SJSA1 (cell line): ENCODE data around the gene KRTAP17-1. TPM values are rescaled to one million over a fixed set of nuclear protein-coding genes. Genes with fewer than 3 reads are reported as not detected.
"Not testable (repeated sequence)": the region's sequence is repeated elsewhere in the genome, so short reads cannot be mapped to it uniquely, and the experiment has no call there.

Experiments used
- DNase-seq, 2 experiments: peaks; one replicate each; pipeline ENCODE4 v3.0.0-alpha.2; 2015 to 2020; ENCODE audit warnings: low spot score in 2 of 2, low read depth in 1 of 2
- H3K27ac ChIP-seq: fragments of 250-450 bp; sonication (Bioruptor Pico); 2 replicates; pipeline ENCODE4 v1.5.1; 2020; ENCODE audit warnings: mild to moderate bottlenecking, moderate library complexity
- H3K27me3 ChIP-seq: fragments of 250-450 bp; sonication (Bioruptor Pico); replicated peaks from 2 replicates; pipeline ENCODE4 v1.5.1; 2020; ENCODE audit warnings: mild to moderate bottlenecking, moderate library complexity
- H3K36me3 ChIP-seq: fragments of 250-450 bp; sonication (Bioruptor Pico); 2 replicates; pipeline ENCODE4 v1.5.1; 2020; ENCODE audit warnings: mild to moderate bottlenecking
- H3K4me1 ChIP-seq: fragments of 250-450 bp; sonication (Bioruptor Pico); replicated peaks from 2 replicates; pipeline ENCODE4 v1.6.1; 2021; ENCODE audit warnings: mild to moderate bottlenecking
- H3K4me3 ChIP-seq: fragments of 250-450 bp; sonication (Bioruptor Pico); 2 replicates; pipeline ENCODE4 v1.5.1; 2020; ENCODE audit warnings: mild to moderate bottlenecking
- H3K9me3 ChIP-seq: fragments of 250-450 bp; sonication (Bioruptor Pico); replicated peaks from 2 replicates; pipeline ENCODE4 v1.5.1; 2020; ENCODE audit warnings: mild to moderate bottlenecking
- total RNA-seq: library from RNA; depleted of rRNA; stranded (reverse); fragments of >200 nt; shearing (Covaris generic); gene quantifications from 2 replicates; pipeline ENCODE4 v1.2.3, GENCODE V29; 2014

KRTAP17-1 gene
- total RNA-seq, 1 experiment from 2014 or later: not detected

- DNase-seq: no peak
- Histone ChIP-seq H3K27ac (no peak overlapping the region), H3K9me3 (no peaks in the 10 kb centered on the region), H3K4me1 (peaks cover 9% of the 10 kb centered on the region; the same call in 1 of the 2 replicates), H3K36me3 (no peaks in the 10 kb centered on the region), H3K4me3 (no peak overlapping the region), H3K27me3 (no peaks in the 10 kb centered on the region)
These were observed 7.9 kb downstream of the KRTAP17-1 start for GRCh38 chr17:41307647-41308046.

- Histone ChIP-seq H3K36me3 (no peaks in the 10 kb centered on the region), H3K4me1 (peaks cover 9% of the 10 kb centered on the region; the same call in 1 of the 2 replicates), H3K9me3 (no peaks in the 10 kb centered on the region), H3K4me3 (no peak overlapping the region), H3K27me3 (no peaks in the 10 kb centered on the region), H3K27ac (no peak overlapping the region)
- no peak for DNase-seq
These were observed 11.4 kb downstream of the KRTAP17-1 start for GRCh38 chr17:41304091-41304490.

GRCh38 chr17:41302981-41303380, 12.5 kb downstream of the KRTAP17-1 start:
- Histone ChIP-seq H3K27me3 (no peaks in the 10 kb centered on the region), H3K9me3 (no peaks in the 10 kb centered on the region), H3K36me3 (no peaks in the 10 kb centered on the region), H3K4me3 (no peak overlapping the region), H3K27ac (no peak overlapping the region), H3K4me1 (0 out of 2 replicates have a peak, but pooled peaks cover 3% of the 10 kb centered on the region)
- DNase-seq: no peak

DNA sequence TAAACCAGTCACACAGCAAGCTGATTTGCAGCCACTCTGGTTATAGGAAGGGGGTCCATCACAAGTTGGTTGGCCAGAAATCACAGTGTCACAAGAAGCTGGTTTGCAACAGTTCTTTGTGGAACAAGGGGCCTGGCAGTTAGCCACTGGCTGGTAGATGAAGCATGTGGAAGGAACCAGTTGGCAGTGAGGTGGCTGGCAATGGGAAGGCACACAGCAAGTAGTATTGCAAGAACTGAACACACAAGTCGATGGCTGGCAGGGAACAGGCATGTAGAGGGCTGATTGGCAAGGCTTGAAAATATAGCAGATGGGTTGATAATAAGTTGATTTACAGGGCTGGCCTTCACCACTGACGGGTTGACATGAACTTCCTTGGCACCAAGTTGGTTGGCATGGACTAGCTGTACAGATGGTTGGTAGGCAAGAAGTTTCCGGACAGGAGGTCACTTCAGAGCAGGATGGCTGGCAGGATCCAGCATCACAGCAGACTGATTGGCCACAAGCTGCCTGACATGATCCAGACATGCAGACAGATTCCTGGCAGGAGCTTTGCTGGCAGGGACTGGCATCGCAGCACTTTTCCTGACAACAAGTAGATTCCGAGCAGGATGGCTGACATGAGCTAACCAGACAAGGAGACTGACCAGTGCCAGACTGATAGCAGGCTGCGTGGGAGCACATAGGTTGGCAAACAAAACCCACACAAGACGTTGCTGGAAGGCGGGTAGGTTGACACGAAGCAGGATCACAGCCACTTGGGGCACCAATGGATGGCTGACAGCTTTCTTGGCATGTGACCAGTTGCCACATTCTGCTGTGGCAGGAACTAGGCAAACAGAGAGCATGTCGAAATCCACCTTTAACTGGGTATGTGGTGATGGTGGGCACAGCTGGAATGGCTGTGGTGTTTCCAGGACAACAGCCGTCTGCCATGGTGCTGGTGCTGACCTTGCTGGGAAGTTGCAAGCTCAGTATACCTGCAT, 13.3 kb downstream of the KRTAP17-1 start, which contains the start of gene KRTAP29-1:
KRTAP29-1 (minus strand) TSS at position 936 of the 986 bp plus-strand sequence; CDS start at position 936, 0 bp downstream.
- Histone ChIP-seq H3K27me3 (no peaks in the 10 kb centered on the region), H3K9me3 (no peaks in the 10 kb centered on the region), H3K4me3 (no peak within 1 kb of the TSS), H3K36me3 (no peaks in the 10 kb centered on the region), H3K4me1 (0 out of 2 replicates have a peak, but pooled peaks cover 3% of the 10 kb centered on the region), H3K27ac (no peak within 1 kb of the TSS)
- DNase-seq: no peak

DNA sequence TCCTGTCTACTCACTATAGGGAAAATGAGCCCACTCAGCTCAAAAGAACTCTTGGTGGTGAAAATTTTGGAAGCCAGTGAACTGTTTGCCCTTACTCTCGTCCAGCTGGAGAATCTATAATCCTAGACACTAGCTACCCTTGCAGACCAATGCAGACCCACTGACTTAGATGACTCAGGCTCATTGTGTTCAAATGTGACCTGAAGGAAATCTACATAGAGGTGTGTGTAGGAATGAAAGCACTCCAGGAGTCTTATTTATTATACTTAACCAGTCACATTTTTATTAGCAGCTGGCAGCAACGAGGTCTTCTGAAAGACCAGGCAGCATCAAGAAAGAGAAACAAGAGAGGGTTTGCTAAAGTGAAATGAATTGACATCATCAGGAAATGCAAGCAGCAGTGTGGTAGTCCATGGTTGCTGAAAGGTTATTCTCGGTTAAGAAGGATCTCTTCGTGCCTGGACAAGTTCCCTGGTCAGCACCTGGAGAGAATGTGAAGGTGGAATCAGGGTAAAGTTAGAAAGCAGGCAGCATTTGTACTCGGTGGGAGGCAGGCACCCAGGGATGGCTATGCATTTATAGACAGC, 14.2 kb downstream of the KRTAP17-1 start:
- Histone ChIP-seq H3K9me3 (no peaks in the 10 kb centered on the region), H3K4me1 (no peaks in the 10 kb centered on the region), H3K27me3 (no peaks in the 10 kb centered on the region), H3K36me3 (no peaks in the 10 kb centered on the region), H3K27ac (no peak overlapping the region), H3K4me3 (no peak overlapping the region)
- DNase-seq: no peak

DNA sequence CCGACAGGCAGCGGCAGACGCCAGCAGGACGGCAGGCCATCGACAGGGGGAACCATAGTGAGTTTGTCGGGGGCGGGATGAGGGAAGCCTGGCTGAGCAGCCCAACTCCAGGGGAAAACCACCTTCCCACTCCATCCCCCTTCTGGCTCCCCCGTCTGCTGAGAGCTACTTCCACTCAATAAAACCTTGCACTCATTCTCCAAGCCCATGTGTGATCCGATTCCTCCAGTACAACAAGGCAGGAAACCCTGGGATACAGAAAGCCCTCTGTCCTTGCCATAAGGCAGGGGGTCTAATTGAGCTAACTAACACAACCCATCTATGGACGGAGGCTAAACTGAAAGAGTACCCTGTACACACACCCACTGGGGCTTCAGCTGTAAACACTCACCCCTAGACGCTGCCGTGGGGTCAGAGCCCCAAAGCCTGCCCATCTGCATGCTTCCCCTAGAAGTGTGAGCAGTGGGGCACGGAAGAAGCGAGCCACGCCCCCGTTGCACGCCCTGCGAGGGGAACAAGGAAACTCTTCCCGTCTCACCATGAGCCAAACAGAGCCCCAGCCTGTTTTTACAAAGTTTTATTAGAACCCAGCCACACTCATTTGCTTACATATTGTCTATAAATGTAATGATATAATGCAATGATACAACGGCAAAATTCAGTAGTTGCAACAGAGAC, 16.9 kb downstream of the KRTAP17-1 start:
- H3K4me1 ChIP-seq: no peaks in the 10 kb centered on the region
- no peak overlapping the region for H3K27ac ChIP-seq
- no peaks in the 10 kb centered on the region for H3K36me3 ChIP-seq
- DNase-seq: no peak
- H3K9me3 ChIP-seq: no peaks in the 10 kb centered on the region
- H3K27me3 ChIP-seq: no peaks in the 10 kb centered on the region
- H3K4me3 ChIP-seq: no peak overlapping the region

GRCh38 chr17:41296846-41297245, 18.7 kb downstream of the KRTAP17-1 start:
- no peaks in the 10 kb centered on the region for H3K27me3 ChIP-seq
- DNase-seq: no peak
- H3K9me3 ChIP-seq: no peaks in the 10 kb centered on the region
- no peaks in the 10 kb centered on the region for H3K4me1 ChIP-seq
- H3K4me3 ChIP-seq: no peak overlapping the region
- no peaks in the 10 kb centered on the region for H3K36me3 ChIP-seq
- no peak overlapping the region for H3K27ac ChIP-seq

- Histone ChIP-seq H3K4me3 (no peak overlapping the region), H3K27ac (no peak overlapping the region), H3K9me3 (no peaks in the 10 kb centered on the region), H3K36me3 (no peaks in the 10 kb centered on the region), H3K27me3 (no peaks in the 10 kb centered on the region), H3K4me1 (no peaks in the 10 kb centered on the region)
- DNase-seq: no peak
These were observed 21.5 kb downstream of the KRTAP17-1 start for GRCh38 chr17:41294016-41294415.

- DNase-seq: no peak
- Histone ChIP-seq H3K27me3 (no peaks in the 10 kb centered on the region), H3K9me3 (no peaks in the 10 kb centered on the region), H3K36me3 (no peaks in the 10 kb centered on the region), H3K4me3 (no peak overlapping the region), H3K27ac (no peak overlapping the region), H3K4me1 (peaks cover 28% of the 10 kb centered on the region)
These were observed 28.5 kb downstream of the KRTAP17-1 start for GRCh38 chr17:41287050-41287449.

DNA sequence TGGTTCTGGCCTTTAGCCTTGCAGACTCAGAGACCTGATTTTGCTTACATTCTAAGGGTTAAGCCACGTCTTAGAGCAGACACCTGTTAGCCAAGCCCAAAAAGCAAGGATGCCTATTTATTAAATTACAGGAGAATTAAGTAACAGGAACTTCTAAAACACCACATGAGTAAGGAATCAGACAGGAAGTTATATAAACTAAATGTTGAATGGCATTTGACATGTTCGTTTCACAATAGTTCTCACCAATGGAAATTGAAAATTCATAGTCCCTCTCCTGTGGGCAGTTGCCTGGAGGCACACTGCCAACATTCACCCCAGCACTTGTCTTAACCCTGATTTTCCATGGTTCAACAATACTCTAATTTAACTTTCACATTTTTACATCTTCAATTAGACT, 31.0 kb downstream of the KRTAP17-1 start:
- no peak for DNase-seq
- Histone ChIP-seq H3K36me3 (no peaks in the 10 kb centered on the region), H3K9me3 (no peaks in the 10 kb centered on the region), H3K27me3 (no peaks in the 10 kb centered on the region), H3K4me1 (peaks cover 28% of the 10 kb centered on the region), H3K4me3 (no peak overlapping the region), H3K27ac (peak overlapping the region; percentile 57)

GRCh38 chr17:41284043-41284442, 31.5 kb downstream of the KRTAP17-1 start:
- Histone ChIP-seq H3K4me1 (peaks cover 28% of the 10 kb centered on the region), H3K27me3 (no peaks in the 10 kb centered on the region), H3K9me3 (no peaks in the 10 kb centered on the region), H3K4me3 (no peak overlapping the region), H3K27ac (peak overlapping the region; percentile 57), H3K36me3 (no peaks in the 10 kb centered on the region)
- DNase-seq: peak; percentile 51 to 85

DNA sequence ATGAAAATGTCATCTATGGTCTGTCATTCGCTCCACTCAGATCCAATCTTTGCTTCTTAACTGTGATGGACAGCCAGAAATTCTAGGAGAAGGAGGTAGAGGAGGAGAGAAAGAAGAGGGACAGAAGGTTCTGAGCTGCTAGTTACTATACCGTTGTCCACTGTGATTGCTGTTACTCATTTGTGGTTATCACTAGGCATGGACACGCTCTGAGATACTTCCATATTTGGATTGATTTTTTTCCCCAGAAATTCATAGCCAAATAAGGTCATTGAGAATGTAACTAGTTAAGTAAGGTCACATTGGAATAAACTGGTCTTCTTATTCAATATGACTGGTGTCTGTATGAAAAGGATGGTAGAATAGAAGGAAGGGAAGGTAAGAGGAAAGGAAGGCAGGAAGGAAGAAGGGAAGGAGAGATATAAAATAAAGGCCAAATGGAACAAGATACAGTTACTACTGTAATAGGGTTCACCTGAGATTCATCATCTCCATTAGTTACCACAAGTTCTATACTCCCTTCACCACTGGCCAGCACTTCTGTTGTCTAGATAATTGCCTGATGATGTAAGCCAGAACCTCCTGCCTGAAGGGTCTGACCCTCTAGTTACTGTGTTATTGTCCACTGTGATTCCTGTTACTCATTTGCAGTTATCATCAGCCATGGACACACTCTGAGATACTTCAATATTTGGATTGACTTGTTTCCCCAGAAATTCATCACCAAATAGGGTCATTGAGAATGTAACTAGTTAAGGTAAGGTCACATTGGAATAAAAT, 37.1 kb downstream of the KRTAP17-1 start:
- no peaks in the 10 kb centered on the region for H3K9me3 ChIP-seq
- DNase-seq: no peak
- H3K4me3 ChIP-seq: no peak overlapping the region
- H3K27me3 ChIP-seq: no peaks in the 10 kb centered on the region
- H3K36me3 ChIP-seq: no peaks in the 10 kb centered on the region
- no peak overlapping the region for H3K27ac ChIP-seq
- peaks cover 15% of the 10 kb centered on the region for H3K4me1 ChIP-seq

GRCh38 chr17:41275648-41276190, 39.8 kb downstream of the KRTAP17-1 start, which contains the start of gene KRTAP9-7:
Gene KRTAP9-7, plus strand, starts transcription at chr17:41275698. Its CDS starts 0 bp downstream, at chr17:41275698.
- H3K27ac ChIP-seq, H3K36me3 ChIP-seq, H3K4me3 ChIP-seq, H3K4me1 ChIP-seq, H3K9me3 ChIP-seq, H3K27me3 ChIP-seq, DNase-seq: not testable (repeated sequence)
